Caco-2 (cell line): ENCODE measurements around the gene EN2. TPM values are rescaled to one million over a fixed set of nuclear protein-coding genes. Genes with fewer than 3 reads are reported as not detected.

Source experiments
- BruUV-seq: library from RNA; stranded (reverse); fragments of 400-500 nt; replicated peaks from 2 replicates; lab custom pipeline; 2021; lab: Mats Ljungman, UMichigan
- CTCF ChIA-PET: fragments of 300-600 bp; sonication (Branson Sonifier 250); formaldehyde crosslinking; loops from one replicate; lab custom pipeline; 2022; ENCODE audit warnings: antibody characterized with exemption; lab: Charles Lee
- POLR2A ChIA-PET: fragments of 300-600 bp; sonication (Branson Sonifier 250); formaldehyde crosslinking; loops from one replicate; lab custom pipeline; 2022; ENCODE audit warnings: antibody characterized with exemption; lab: Charles Lee
- DNase-seq, 2 experiments: peaks; one replicate each; pipeline versions ENCODE4 v3.0.0 to v3.0.0-alpha.2; 2020 to 2022
- H3K27me3 ChIP-seq: replicated peaks from 2 replicates; pipeline ENCODE4 v1.6.0; 2011; ENCODE audit warnings: low read length; ENCODE audit not compliant: control insufficient read depth, insufficient read depth
- H3K36me3 ChIP-seq: 2 replicates; pipeline ENCODE4 v1.5.1; 2011; ENCODE audit warnings: low read length; ENCODE audit not compliant: control insufficient read depth, insufficient read depth
- H3K4me1 ChIP-seq: fragments of 250-450 bp; sonication (Bioruptor Pico); 2 replicates; pipeline ENCODE4 v1.5.1; 2020; ENCODE audit warnings: mild to moderate bottlenecking
- H3K4me3 ChIP-seq: 2 replicates; pipeline ENCODE4 v1.5.1; 2011; ENCODE audit warnings: low read depth, mild to moderate bottlenecking, control low read depth, low read length
- H3K9me3 ChIP-seq: fragments of 250-450 bp; sonication (Bioruptor Pico); 2 replicates; pipeline ENCODE4 v1.5.1; 2020; ENCODE audit warnings: mild to moderate bottlenecking, moderate library complexity
- H3K27ac Mint-ChIP-seq: one replicate; pipeline ENCODE4 v1.8.0; 2022; ENCODE audit warnings: mixed read lengths; ENCODE audit not compliant: unreplicated experiment
- H3K27me3 Mint-ChIP-seq: one replicate; pipeline ENCODE4 v1.8.0; 2022; ENCODE audit warnings: mixed read lengths; ENCODE audit not compliant: insufficient read depth, unreplicated experiment
- H3K36me3 Mint-ChIP-seq: one replicate; pipeline ENCODE4 v1.8.0; 2022; ENCODE audit warnings: mild to moderate bottlenecking, mixed read lengths; ENCODE audit not compliant: insufficient read depth, unreplicated experiment
- H3K4me1 Mint-ChIP-seq: one replicate; pipeline ENCODE4 v1.8.0; 2022; ENCODE audit warnings: low read depth, mixed read lengths; ENCODE audit not compliant: unreplicated experiment
- H3K4me3 Mint-ChIP-seq: one replicate; pipeline ENCODE4 v1.8.0; 2022; ENCODE audit warnings: mild to moderate bottlenecking, moderate library complexity, mixed read lengths; ENCODE audit not compliant: unreplicated experiment
- H3K9me3 Mint-ChIP-seq: one replicate; pipeline ENCODE4 v1.8.0; 2022; ENCODE audit warnings: mixed read lengths; ENCODE audit not compliant: unreplicated experiment
- CTCF ChIP-seq, 2 experiments: fragments of 200-600 bp in 1 of 2; IDR thresholded peaks; 1 replicate in 1 of 2; 2 replicates in 1 of 2; pipeline versions ENCODE4 v1.5.1 to v1.8.0; 2011 to 2022; ENCODE audit warnings: antibody characterized with exemption in 1 of 2, control low read depth in 1 of 2, inconsistent platforms in 1 of 2, low read depth in 1 of 2, low read length in 1 of 2, mild to moderate bottlenecking in 1 of 2, moderate library complexity in 1 of 2; ENCODE audit not compliant: insufficient read depth in 1 of 2, severe bottlenecking in 1 of 2, unreplicated experiment in 1 of 2
- intact Hi-C: fragments of 100-400 bp; cut with micrococcal nuclease; formaldehyde crosslinking; loops from one replicate; pipeline ENCODE4 v1.10.0; 2022; ENCODE audit not compliant: unreplicated experiment
- total RNA-seq: library from RNA; stranded (reverse); gene quantifications from 2 replicates; pipeline ENCODE4 v1.2.3, GENCODE V29; 2022

Gene EN2
- total RNA-seq, 1 experiment from 2014 or later = 1.5 TPM

- no peak for TF ChIP-seq CTCF (IDR thresholded peaks at IDR 0.05; ENCODE audit: insufficient read depth in 1 of 2, low read depth in 1 of 2, low read length in 1 of 2, severe bottlenecking in 1 of 2, unreplicated experiment in 1 of 2)
- intact Hi-C loops = no loop called here
- POLR2A ChIA-PET = no interaction called here
Measured at GRCh38 chr7:155448632-155449007, 9.3 kb upstream of the EN2 start.

GRCh38 chr7:155449008-155449868, 8.7 kb upstream of the EN2 start:
- CTCF ChIA-PET = interaction anchor here (0.6 kb wide), 2 partner anchors 31 to 359 kb away, joined by 3 to 8 read pairs; no protein-coding TSS in a partner anchor
- intact Hi-C loops = no loop called here
- BruUV-seq = no TSS peak
- Histone ChIP-seq H3K27me3 (peaks cover 2% of the 10 kb centered on the region), H3K9me3 (no peaks in the 10 kb centered on the region), H3K36me3 (no peaks in the 10 kb centered on the region), H3K4me3 (no peak overlapping the region), H3K4me1 (0 out of 2 replicates have a peak, but pooled peaks cover 8% of the 10 kb centered on the region)
- no peak for TF ChIP-seq CTCF (IDR thresholded peaks at IDR 0.05; ENCODE audit: insufficient read depth in 1 of 2, low read depth in 1 of 2, low read length in 1 of 2, severe bottlenecking in 1 of 2, unreplicated experiment in 1 of 2)
- H3K27me3 Mint-ChIP-seq = peaks cover 28% of the 10 kb centered on the region
- H3K4me3 Mint-ChIP-seq = peak overlapping the region; percentile 37
- no peak overlapping the region for H3K27ac Mint-ChIP-seq
- no peaks in the 10 kb centered on the region for H3K9me3 Mint-ChIP-seq
- H3K4me1 Mint-ChIP-seq = no peaks in the 10 kb centered on the region
- no peaks in the 10 kb centered on the region for H3K36me3 Mint-ChIP-seq
- POLR2A ChIA-PET = no interaction called here
- no peak for DNase-seq

More at GRCh38 chr7:155448632-155449007, 9.3 kb upstream of the EN2 start:
- H3K36me3 Mint-ChIP-seq = no peaks in the 10 kb centered on the region
- peak in 1 of 2 experiments; percentile 39 for DNase-seq
- H3K4me3 Mint-ChIP-seq = peak overlapping the region; percentile 37
- Histone ChIP-seq H3K9me3 (no peaks in the 10 kb centered on the region), H3K27me3 (peaks cover 2% of the 10 kb centered on the region), H3K4me1 (0 out of 2 replicates have a peak, but pooled peaks cover 8% of the 10 kb centered on the region), H3K4me3 (no peak overlapping the region), H3K36me3 (no peaks in the 10 kb centered on the region)
- peaks cover 28% of the 10 kb centered on the region for H3K27me3 Mint-ChIP-seq
- BruUV-seq = no TSS peak
- CTCF ChIA-PET = interaction anchor here (0.6 kb wide), 1 partner anchor 31 kb away, joined by 8 read pairs; no protein-coding TSS in a partner anchor
- no peaks in the 10 kb centered on the region for H3K9me3 Mint-ChIP-seq
- no peaks in the 10 kb centered on the region for H3K4me1 Mint-ChIP-seq
- H3K27ac Mint-ChIP-seq = no peak overlapping the region

GRCh38 chr7:155449869-155450557, 7.9 kb upstream of the EN2 start:
- POLR2A ChIA-PET = no interaction called here
- CTCF ChIA-PET = interaction anchor here (0.6 kb wide), 1 partner anchor 358 kb away, joined by 3 read pairs; no protein-coding TSS in a partner anchor
- Mint-ChIP-seq H3K9me3 (no peaks in the 10 kb centered on the region), H3K27me3 (peaks cover 30% of the 10 kb centered on the region), H3K4me1 (no peaks in the 10 kb centered on the region), H3K4me3 (no peak overlapping the region), H3K36me3 (peaks cover under 1% of the 10 kb centered on the region), H3K27ac (no peak overlapping the region)
- Histone ChIP-seq H3K4me1 (0 out of 2 replicates have a peak, but pooled peaks cover 8% of the 10 kb centered on the region), H3K27me3 (peaks cover 2% of the 10 kb centered on the region), H3K36me3 (no peaks in the 10 kb centered on the region), H3K4me3 (no peak overlapping the region), H3K9me3 (no peaks in the 10 kb centered on the region)
- no TSS peak for BruUV-seq
- intact Hi-C loops = no loop called here
- TF ChIP-seq CTCF (IDR thresholded peaks at IDR 0.05; ENCODE audit: insufficient read depth in 1 of 2, low read depth in 1 of 2, low read length in 1 of 2, severe bottlenecking in 1 of 2, unreplicated experiment in 1 of 2) = no peak
- DNase-seq = no peak
